Measurements from ENCODE around the gene TFCP2.
A peak's percentile ranks its signal among the peaks of the same experiment; 100 is the strongest.
"Not testable (repeated sequence)": the region's sequence is repeated elsewhere in the genome, so short reads cannot be mapped to it uniquely, and the experiment has no call there.

The TFCP2 gene, protein sequence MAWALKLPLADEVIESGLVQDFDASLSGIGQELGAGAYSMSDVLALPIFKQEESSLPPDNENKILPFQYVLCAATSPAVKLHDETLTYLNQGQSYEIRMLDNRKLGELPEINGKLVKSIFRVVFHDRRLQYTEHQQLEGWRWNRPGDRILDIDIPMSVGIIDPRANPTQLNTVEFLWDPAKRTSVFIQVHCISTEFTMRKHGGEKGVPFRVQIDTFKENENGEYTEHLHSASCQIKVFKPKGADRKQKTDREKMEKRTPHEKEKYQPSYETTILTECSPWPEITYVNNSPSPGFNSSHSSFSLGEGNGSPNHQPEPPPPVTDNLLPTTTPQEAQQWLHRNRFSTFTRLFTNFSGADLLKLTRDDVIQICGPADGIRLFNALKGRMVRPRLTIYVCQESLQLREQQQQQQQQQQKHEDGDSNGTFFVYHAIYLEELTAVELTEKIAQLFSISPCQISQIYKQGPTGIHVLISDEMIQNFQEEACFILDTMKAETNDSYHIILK

DNA sequence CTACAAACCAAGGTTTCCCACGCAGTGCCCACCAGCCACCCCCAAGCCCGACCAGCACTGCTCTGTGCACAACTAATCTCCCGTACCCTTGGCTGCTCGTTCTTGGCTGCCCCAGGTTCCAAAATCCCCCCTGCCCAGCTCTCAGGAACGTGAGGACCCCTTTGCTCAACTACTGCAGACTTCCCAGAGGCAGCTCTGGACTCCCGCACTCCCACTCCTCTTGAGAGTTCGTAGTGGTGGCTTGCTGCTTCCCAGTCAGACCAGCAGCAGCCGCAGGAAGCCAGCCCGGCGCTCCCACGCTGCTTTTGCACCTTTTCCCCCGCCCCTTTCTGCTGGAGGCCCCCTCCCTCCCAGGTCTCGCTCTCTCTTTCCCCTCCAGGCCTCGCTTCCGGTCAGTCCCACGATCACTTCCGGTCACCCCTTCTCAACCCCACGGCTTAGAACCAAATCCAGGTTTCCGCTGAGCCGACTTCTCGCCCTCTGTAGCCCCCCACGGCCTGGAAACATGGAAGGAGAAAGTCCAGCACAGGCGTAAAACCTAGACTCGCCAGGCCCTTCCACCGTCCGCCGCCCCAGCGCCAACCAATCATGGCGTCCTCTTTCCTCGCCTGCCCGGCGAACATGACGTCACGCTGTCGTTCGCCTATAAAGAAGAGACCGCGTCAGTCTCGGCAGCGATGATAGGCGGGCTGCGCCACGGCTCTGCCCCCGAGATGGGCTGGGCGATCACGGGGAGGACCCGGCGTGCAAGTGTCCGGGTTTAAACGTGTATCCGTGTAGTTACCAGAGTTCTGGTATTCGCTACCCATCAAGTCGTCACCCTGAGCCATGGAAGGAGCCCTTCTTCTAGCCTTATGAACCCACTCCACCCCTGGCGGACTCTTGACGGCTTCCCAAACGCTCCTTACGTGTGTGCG lies at the start of gene TFCP2:
Gene TFCP2 (minus strand): TSS at position 621 of the 917 bp plus-strand sequence. CDS start 713 bp downstream, outside the sequence.
- peak; percentile 96 for DNase-seq (ENCODE audit: low spot score)

DNA sequence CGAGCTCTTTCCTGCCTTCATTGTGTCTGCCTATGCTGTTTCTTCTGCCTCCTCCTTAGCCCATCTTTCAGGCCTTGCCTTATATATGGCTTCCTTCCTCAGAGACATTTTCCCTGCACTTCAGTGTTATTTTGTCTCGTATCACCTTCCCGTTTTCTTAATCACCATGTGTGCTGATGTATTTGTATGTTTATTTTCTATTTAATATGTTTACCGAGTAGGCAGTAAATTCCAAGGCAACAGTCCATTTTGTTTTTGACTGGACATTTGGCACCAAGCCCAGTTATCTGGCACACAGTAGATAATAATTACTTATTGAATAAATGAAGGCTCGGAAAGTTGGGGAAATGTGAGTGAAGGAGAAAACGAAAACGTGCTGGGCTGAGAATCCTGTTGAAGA lies 49.5 kb upstream of the TFCP2 start:
- DNase-seq (ENCODE audit: low spot score) = no peak

DNA sequence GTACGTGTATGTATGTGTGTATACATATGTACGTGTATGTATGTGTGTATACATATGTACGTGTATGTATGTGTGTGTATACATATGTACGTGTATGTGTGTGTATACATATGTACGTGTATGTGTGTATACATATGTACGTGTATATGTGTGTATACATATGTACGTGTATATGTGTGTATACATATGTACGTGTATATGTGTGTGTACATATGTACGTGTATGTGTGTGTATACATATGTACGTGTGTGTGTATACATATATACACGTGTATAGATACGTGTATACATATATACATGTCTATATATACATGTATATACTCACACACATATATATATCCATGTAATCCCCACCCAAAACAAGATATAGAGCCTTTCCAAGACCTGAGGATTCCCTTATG lies 46.9 kb upstream of the TFCP2 start:
- DNase-seq (ENCODE audit: low spot score) = not testable (repeated sequence)

DNA sequence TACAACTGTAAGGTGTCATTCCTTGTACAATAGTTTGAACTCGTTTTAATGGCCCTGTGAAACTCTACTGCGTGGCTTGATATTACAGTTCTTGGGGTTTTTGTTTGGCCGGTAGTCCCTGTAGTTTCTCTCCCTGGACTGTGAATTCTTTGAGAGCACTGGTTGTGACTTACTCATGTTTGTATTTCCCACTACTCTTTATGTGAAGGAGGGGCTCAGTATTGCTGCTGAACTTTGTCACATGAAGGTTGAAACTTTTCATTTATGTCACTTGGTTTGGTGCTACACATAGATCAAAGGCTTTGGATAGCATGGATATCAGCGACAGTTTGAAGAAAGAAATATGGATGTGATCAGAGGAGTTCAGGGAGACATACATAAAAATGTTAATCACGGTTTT lies 46.4 kb upstream of the TFCP2 start:
- DNase-seq (ENCODE audit: low spot score) = no peak

DNA sequence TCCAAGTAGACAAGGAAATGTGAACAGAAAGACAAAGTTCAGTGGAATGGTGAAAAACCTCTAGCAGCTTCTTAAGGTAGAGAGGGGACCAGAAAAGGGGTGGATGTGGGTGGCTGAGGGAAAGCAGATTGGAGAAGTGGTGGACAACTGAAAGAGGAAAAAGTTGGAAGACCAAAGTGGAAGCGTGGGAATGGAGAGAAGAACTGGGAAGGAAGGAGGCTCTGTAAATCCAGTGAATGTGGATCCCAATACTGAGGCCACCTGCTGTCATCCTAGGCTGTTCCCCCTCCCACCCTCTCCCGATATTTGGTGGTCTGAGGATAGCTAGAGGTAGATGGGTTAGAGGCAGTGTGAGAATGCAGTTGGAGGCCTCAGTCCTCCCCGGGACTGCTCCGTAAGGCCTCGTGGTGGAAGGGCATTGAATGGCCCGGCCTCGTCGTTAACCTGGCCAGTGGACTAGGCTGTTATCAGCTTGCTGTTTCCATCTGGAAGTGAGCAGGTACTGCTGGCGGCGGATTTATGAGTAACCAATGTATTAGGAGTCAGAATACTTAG lies 45.7 kb upstream of the TFCP2 start:
- no peak for DNase-seq (ENCODE audit: low spot score)

DNA sequence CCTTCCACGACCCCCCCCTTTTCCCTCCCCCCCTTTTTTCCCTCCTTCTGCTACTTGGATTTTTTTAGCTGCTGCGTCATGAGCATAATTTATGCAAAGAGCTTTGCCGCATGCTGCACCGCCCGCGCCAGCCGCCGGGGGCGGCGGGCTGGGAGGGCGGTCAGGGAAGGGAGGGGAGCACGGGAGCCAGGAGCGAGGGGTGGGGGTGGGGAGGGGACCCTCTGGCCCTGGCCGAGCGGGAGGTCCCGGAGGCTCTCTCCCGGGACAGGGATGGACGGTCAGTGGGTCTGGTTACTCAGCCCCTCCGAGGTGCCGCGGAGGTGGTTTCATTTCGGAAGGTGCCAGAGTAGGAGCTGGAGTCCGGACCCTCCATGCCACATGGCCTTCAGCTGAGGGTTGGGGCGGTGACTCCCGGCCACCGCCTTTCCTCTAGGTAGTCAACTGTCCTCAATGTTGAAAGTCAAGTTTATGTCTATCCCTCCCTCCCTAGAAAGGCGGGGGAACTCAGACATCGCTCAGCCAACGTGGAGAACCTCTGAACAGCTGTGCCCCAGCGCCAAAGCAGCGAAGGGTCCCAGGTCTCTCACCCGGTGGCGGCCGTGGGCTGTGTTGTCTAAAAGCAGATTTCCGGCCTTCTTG lies 45.2 kb upstream of the TFCP2 start, which contains the start of gene POU6F1:
Gene POU6F1 (minus strand): TSS at position 95 of the 639 bp plus-strand sequence. CDS start 11,226 bp downstream, outside the sequence.
- DNase-seq (ENCODE audit: low spot score) = peak; percentile 88

DNA sequence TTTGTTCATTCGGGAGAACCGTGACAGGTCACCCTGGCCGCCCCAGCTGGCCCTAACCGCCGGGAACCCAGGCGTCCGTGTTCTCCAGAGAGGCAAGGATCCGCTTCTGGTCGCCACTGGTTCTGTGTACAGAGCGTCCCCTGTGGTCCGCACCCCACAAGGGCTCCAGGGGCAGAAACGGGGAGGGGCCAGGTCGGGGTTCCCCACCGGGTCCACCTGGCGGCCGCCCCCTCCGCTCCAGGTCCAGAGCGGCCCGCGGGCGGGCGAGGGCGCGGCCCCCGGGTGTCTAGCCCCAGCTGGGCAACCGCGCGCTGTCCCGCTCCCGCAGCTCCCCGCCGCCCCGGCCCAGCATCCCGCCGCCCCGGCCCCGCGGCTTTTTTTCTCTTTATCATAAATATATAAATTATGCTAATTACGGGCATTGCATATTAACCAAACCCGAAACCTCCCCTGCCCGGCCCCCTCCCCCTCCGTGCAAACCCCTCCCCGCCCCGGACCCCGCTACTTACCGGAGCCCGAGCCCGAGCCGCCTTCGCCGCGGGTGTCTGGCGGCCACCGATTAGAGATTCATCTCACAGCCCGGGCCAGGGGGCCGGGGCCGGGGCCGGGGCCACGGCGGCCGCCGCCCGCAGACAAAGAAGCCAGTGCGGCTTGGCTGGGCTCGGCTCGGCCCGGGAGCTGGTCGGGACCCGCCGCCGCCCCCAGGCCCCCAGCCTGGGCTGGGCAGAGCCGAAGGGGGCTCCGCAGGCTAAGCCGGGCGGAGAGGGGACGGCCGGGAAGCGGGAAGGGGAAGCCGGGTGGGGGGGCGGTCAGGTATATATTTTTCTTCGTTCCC lies 44.4 kb upstream of the TFCP2 start:
- peak; percentile 47 for DNase-seq (ENCODE audit: low spot score)

DNA sequence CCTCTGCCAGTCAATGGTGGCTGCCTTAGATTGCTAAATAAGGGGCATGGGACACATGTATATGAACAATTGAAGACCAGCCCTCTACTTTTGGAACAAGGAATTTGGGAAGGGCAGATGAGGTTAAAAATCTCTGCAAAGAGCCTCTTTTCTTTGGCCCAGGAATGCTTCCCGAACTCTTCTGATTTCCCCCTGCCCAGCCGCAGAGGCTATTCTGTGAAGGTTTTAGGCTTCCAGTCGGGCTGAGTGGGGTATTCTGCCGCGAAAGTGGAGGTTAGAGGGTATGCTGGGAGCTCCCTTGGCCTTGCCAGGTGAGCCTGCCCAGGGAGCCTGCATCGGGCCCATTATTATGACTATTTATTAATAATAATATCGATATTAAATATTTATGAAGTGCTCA lies 43.7 kb upstream of the TFCP2 start:
- DNase-seq (ENCODE audit: low spot score) = no peak

DNA sequence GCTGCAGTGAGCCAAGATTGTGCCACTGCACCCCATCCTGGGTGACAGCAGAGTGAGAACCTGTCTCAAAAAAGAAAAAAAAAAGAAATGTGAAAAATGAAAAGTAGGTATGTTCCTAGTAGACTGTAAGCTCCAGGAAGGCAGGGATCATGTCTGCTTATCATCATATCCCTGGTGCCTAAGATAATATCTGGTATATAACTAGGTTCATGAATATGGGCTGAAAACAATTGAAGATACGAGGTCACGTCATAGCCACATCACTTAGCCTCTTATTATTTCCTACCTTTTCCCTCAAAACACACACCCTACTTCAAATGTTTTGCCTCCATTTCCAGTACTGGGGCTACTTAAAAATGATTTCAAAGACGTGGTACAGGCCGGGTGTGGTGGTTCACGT lies 42.0 kb upstream of the TFCP2 start:
- DNase-seq (ENCODE audit: low spot score) = no peak

DNA sequence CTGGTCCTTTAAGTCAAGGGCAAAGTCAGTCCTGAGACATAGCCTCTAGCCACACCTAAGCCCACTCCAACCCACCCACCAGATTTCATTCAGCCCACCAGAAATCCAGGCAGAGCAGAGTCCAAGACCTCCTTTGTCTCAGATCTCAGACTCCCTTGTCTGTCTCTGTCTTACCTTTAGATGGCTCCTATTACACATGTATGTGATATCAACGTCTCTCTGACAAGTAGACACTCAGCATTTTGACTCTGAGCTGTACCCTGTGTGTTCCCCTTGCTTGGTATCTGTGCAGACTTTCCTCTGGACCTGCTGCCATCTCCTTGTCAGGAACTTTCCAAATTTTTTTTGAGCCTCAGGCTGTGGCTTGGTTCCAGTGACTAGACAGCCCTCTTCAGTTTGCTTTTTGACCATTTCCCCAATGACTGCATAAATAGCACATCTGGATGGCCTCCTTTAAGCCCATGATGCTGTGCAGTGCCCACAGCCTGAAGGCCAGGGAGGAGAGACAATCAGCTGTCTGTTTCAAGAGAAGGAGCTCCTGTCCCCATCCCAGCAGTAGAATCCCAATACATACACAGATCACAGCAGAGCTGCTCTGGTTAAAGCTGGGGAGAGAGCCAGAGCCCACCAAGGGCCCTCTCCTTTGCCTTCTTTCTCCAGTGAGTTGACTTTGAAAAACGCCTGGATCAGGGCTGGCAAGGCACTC lies 37.9 kb upstream of the TFCP2 start:
- DNase-seq (ENCODE audit: low spot score) = peak; percentile 80

DNA sequence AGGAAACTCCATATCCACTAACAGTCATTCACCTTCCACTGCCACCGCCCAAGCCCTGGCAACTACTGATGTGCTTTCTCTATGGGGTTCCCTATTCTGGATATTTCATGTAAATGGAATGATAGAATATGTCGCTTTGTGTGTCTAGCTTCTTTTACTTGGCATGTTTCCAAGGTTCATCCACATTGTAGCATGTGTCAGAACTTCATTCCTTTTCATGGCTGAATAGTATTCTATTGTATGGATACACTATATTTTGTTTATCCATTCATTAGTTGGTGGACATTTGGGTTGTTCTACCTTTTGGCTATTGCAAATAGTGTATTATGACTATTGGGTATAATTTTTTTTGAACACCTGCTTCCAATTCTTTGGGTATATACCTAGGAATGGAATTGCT lies 36.3 kb upstream of the TFCP2 start:
- no peak for DNase-seq (ENCODE audit: low spot score)

DNA sequence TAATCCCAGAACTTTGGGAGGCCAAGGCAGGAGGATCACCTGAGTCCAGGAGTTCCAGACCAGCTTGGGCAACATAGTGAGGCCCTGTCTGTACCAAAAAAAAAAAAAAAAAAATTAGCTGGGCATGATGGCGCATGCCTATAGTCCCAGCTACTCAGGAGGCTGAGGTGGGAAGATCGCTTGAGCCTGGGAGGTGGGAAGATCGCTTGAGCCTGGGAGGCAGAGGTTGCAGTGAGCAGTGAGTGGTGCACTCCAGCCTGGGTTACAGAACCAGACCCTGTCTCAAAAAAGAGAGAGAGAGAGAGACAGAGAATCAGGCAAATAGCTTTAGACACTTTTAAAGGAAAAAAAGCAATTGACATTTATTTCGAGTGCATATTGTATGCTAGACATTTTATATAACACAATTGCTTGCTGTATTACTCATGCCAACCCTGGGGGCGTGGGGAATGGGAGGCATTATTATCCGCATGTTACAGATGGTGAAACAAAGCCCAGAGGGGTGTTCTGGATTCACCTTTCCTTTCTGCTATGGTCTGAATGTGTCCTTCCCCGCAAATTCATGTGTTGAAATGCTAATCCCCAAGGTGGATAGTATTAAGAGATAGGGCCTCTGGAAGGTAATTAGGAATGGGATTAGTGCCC lies 35.2 kb upstream of the TFCP2 start:
- DNase-seq (ENCODE audit: low spot score) = peak; percentile 21

DNA sequence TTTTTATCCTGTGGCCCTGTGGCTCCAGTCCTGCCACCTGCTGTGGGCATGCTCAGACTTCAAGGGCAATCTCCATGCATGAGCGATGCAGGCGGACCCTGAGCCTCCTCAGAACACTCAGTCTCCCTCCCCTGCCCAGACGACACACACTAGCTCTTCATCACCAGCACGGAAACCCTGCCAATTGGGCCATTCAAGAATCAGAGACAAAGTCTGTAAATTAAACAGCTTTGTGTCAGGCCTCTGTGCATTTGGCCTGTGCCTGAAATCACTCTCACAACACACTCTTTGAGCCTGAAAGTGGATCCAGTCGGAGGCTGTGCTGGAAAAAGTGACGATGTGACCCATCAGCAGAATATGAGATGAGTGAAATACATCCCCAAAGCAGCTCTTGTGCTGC lies 32.4 kb upstream of the TFCP2 start:
- DNase-seq (ENCODE audit: low spot score) = peak; percentile 27

DNA sequence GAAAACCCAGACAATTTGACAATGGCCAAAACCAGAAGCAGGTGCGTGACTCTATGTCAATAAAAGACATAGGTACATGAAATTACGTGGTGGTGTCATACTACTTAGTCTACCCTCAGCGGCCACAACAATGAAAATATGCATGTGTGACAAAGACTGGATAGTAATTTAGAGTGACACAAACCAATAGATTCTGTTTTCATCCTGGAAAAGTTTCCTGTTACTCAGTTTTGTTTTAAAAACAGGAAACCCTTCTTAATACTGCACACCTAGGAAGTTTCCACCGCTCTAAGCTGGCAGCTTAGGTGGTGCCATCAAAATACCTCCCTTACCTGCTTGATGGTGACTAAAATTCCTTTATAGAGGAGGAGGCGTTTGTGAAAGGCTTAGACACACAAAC lies 29.8 kb upstream of the TFCP2 start:
- no peak for DNase-seq (ENCODE audit: low spot score)

DNA sequence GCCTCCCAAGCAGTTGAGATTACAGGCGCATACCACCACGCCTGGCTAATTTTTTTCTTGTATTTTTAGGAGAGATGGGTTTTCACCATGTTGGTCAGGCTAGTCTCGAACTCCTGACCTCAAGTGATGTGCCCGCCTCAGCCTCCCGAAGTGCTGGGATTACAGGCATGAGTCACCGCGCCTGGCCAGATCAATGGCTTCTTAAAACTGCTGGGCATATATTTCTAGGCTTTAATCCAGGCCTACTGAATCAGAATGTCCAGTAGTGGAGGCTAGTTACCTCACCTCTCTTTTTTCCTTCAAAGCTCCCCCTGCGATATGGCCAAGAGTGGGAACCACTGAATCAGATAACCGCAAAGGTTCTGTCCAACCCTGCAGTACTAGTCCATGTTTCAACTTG lies 27.9 kb upstream of the TFCP2 start:
- DNase-seq (ENCODE audit: low spot score) = no peak

DNA sequence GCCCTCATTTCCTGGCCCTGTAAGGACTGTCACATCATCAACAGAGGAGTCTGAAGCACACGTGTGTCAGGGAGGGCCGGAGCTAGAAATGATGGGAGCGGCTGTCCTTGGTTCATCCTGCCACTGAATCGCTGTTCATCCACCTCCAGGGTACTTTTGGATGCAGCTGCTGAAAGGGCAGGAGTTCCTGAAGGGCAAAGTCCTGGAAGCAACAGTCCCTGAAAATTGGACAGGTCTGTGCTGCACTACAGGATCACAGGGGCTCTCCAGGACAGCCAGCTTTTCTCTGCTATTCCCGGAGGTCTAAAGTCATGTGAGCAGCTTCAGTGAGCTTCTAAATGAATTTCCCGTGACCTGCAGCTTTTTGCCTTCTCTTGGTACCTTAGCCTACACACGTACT lies 27.2 kb upstream of the TFCP2 start:
- no peak for DNase-seq (ENCODE audit: low spot score)

DNA sequence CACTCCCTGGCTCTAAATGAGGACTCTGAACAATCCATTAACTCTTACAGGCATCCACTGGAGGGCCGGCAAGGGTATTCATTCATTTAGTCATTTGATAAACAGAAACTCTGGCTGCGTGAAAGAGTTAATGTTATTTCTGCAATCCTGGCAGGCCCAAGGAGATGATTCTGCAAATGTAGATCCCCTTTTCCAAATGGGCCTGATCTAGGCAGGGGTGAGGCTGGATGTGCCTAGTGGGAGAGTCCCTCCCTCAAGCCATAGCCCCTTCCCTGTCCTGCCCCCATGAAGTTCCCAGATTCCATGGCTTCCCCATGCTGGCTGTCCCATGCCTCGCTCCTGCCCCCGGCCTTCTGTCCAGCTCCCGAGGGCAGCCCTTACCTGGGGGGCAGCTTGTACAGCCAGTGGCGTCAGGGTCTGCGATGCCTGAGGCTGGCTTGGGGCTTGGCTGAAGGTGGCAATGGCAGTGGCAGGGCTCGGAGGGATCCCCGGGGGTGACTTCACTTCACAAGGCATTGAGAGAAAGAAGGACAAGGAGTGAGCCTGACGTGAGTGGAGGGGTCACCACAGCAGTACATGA lies 26.5 kb upstream of the TFCP2 start:
- DNase-seq (ENCODE audit: low spot score) = no peak

DNA sequence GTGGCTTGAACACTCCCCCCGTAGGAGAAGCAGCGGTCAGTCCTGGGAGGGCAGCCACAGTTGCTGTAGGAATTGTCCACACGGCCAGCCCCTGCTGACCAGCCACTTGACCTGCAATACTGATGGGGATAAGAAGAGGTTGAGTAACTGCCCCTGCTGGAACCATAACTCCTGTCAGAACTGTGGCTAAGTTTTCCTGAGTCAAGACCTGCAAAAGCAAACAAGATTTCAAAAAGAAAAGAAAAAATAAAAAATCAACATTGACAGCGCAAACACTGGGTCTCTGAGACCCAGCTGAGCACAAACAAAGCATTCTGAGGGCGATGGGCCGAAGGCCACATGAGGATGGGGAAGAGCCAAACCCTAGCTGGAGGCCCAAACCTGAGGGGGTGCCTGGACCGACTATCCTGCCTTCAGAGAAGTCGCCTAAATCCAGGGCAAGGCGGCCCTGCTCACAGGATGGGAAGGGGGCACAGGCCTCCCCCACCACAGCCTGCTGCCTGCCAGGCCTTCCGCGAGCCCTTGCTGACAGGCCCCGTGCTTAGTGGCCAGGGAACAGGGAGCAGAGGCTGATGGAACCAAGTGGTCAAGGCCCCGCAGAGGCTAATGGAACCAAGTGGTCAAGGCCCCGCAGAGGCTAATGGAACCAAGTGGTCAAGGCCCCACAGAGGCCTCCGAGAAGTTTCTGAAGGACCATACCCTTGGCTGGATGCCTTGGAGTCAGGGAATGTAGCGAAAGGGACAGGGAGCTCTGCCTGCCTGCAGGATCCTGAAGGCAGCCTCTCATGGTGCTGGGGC lies 25.8 kb upstream of the TFCP2 start:
- no peak for DNase-seq (ENCODE audit: low spot score)

Data from putamen (tissue), 1 donor.